ENCODE data around the gene OLFM2. TPM values are rescaled to one million over a fixed set of nuclear protein-coding genes. Genes with fewer than 3 reads are reported as not detected.

OLFM2 gene
- total and polyA plus RNA-seq, 9 of the 15 experiments (the other 6 are each of a cell fraction or from before 2014, with no cell fraction given): 0.10 to 0.33 (median 0.23) TPM; not detected in 4

DNA sequence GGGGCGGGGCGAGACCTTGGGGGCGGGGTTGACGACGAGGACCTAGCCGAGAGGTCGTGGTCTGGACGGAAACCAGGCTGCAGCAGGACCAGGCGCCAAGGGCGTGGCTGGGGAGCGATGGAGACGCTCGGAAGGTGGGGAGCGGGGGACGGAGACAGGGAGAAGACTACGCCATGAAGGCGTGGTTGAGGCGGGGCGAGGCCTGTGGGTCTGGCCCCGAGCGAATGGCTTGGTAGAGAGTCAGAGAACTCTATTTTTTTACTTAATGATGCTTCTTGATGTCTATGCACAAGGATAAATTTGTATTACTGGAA, 116.8 kb downstream of the OLFM2 start (continued):
- TF ChIP-seq CTBP1 (IDR thresholded peaks at IDR 0.05; ENCODE audit: borderline replicate concordance): peak; percentile 93
- no peak for TF ChIP-seq NFE2 (IDR thresholded peaks at IDR 0.05; ENCODE audit: low read depth)
- TF ChIP-seq ZNF253 (CRISPR knock-in tag; conservative IDR thresholded peaks at IDR 0.05): no peak
- TF ChIP-seq SMARCE1 (IDR thresholded peaks at IDR 0.05): no peak
- TF ChIP-seq XRCC4 (IDR thresholded peaks at IDR 0.05; ENCODE audit: extremely low read depth, insufficient read depth, insufficient read length): no peak
- TF ChIP-seq XRCC5 (IDR thresholded peaks at IDR 0.05; ENCODE audit: low read depth, low read length): no peak
- TF ChIP-seq TBL1XR1 (IDR thresholded peaks at IDR 0.05; ENCODE audit: low read length in 2 of 2): no peak
- TF ChIP-seq ADNP (tag; IDR thresholded peaks at IDR 0.05): no peak
- peak; percentile 18 to 60; a peak in 2 of 4 replicates for TF ChIP-seq MAZ (CRISPR knock-in tag; conservative IDR thresholded peaks at IDR 0.05 in 1 of 2, IDR thresholded peaks at IDR 0.05 in 1 of 2)
- peak; percentile 44; the same call in 1 of the 2 replicates for TF ChIP-seq MYC (IDR thresholded peaks at IDR 0.05; ENCODE audit: low read depth, low read length)
- no peak for TF ChIP-seq MYC (CRISPR knock-in tag; IDR thresholded peaks at IDR 0.05; ENCODE audit: borderline replicate concordance, low read depth)
- TF ChIP-seq, protein P1, sequence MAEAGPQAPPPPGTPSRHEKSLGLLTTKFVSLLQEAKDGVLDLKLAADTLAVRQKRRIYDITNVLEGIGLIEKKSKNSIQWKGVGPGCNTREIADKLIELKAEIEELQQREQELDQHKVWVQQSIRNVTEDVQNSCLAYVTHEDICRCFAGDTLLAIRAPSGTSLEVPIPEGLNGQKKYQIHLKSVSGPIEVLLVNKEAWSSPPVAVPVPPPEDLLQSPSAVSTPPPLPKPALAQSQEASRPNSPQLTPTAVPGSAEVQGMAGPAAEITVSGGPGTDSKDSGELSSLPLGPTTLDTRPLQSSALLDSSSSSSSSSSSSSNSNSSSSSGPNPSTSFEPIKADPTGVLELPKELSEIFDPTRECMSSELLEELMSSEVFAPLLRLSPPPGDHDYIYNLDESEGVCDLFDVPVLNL (CRISPR knock-in tag; IDR thresholded peaks at IDR 0.05; ENCODE audit: low read depth): no peak
- TF ChIP-seq HDAC8 (tag; IDR thresholded peaks at IDR 0.05): no peak
- no peak for TF ChIP-seq ZNF12 (CRISPR knock-in tag; IDR thresholded peaks at IDR 0.05)
- no peak for TF ChIP-seq ZNF175 (CRISPR knock-in tag; IDR thresholded peaks at IDR 0.05; ENCODE audit: low read depth)
- TF ChIP-seq ZBTB7A (IDR thresholded peaks at IDR 0.05; ENCODE audit: borderline replicate concordance, control insufficient read depth, low read depth, low read length): peak; percentile 38; the same call in 1 of the 2 replicates
- no peak for TF ChIP-seq AFF1 (IDR thresholded peaks at IDR 0.05; ENCODE audit: low read depth in 1 of 2, partially characterized antibody in 2 of 2)
- no peak for TF ChIP-seq FIP1L1 (IDR thresholded peaks at IDR 0.05; ENCODE audit: low read depth, low read length, poor library complexity, severe bottlenecking)
- TF ChIP-seq CREM (IDR thresholded peaks at IDR 0.05; ENCODE audit: low read depth): peak; percentile 69
- no peak for TF ChIP-seq CBX2 (IDR thresholded peaks at IDR 0.05; ENCODE audit: insufficient read depth, low read length, poor library complexity, severe bottlenecking)
- no peak for TF ChIP-seq ARID2 (IDR thresholded peaks at IDR 0.05)
- TF ChIP-seq TCF7L2 (IDR thresholded peaks at IDR 0.05; ENCODE audit: low read depth, low read length): no peak
- TF ChIP-seq HDAC1 (IDR thresholded peaks at IDR 0.05): 0 out of 4 replicates have a peak, but pooled peaks of 1 of the 2 experiments have one; percentile 30
- TF ChIP-seq RBM22 (IDR thresholded peaks at IDR 0.05; ENCODE audit: low read depth, low read length, poor library complexity, severe bottlenecking): no peak
